HepG2 (cell line): ENCODE measurements around the gene PANK4. TPM values are rescaled to one million over a fixed set of nuclear protein-coding genes. Genes with fewer than 3 reads are reported as not detected.

Experiments
- ATAC-seq: fragments of 200-7000 bp; cut with Tn5 transposase; 3 replicates; pipeline ENCODE4 v1.9.1; 2020; ENCODE audit warnings: mild to moderate bottlenecking, moderate library complexity
- BruUV-seq: library from RNA; stranded (reverse); fragments of 400-500 nt; replicated peaks from 2 replicates; lab custom pipeline; 2021; lab: Mats Ljungman, UMichigan
- CTCF ChIA-PET: fragments of 300-600 bp; formaldehyde crosslinking; extraction: SDS; loops from one replicate; lab custom pipeline; 2021; ENCODE audit warnings: low total read pairs, inconsistent platforms, low intra/inter-chr PET ratio; lab: Yijun Ruan, JAX
- POLR2A ChIA-PET: fragments of 350-600 bp; sonication (Branson Sonifier 250); formaldehyde crosslinking; loops from one replicate; lab custom pipeline; 2020; ENCODE audit warnings: antibody characterized with exemption, inconsistent platforms; lab: Yijun Ruan, JAX
- DNase-seq: peaks from one replicate; pipeline ENCODE4 v3.0.0-alpha.2; 2015; ENCODE audit warnings: low spot score
- FAIRE-seq: peaks from 3 replicates; lab custom pipeline; 2011; peaks lifted over from hg19 to GRCh38; lab: Jason Lieb, UNC
- H2AFZ ChIP-seq: one replicate; pipeline ENCODE4 v1.6.1; 2011; ENCODE audit warnings: low read length, inconsistent platforms
- H3K27ac ChIP-seq: fragments of 300-600 bp; 3 replicates; pipeline ENCODE4 v1.8.0; 2011; ENCODE audit warnings: mixed run types, mild to moderate bottlenecking, mixed read lengths, low read length, inconsistent platforms; ENCODE audit not compliant: insufficient read depth; ENCODE audit errors: extremely low read length
- H3K27me3 ChIP-seq, 2 experiments: fragments of 200-600 bp in 1 of 2; 2 replicates in 1 of 2; 3 replicates in 1 of 2; pipeline versions ENCODE4 v1.6.0 to v1.8.0; 2011; ENCODE audit warnings: low read length in 2 of 2, mild to moderate bottlenecking in 2 of 2, moderate library complexity in 2 of 2, inconsistent platforms in 1 of 2; ENCODE audit not compliant: insufficient read depth in 2 of 2, control insufficient read depth in 1 of 2
- H3K36me3 ChIP-seq, 2 experiments: fragments of 200-600 bp in 1 of 2; replicated peaks in 1 of 2; 2 replicates in 1 of 2; 3 replicates in 1 of 2; pipeline versions ENCODE4 v1.5.1 to v1.8.0; 2011; ENCODE audit warnings: low read length in 2 of 2, inconsistent platforms in 1 of 2; ENCODE audit not compliant: insufficient read depth in 2 of 2, control insufficient read depth in 1 of 2
- H3K4me1 ChIP-seq: 2 replicates; pipeline ENCODE4 v1.5.1; 2012; ENCODE audit warnings: low read length, inconsistent platforms; ENCODE audit not compliant: insufficient read depth
- H3K4me2 ChIP-seq: 2 replicates; pipeline ENCODE4 v1.6.0; 2011; ENCODE audit warnings: low read depth, low read length, inconsistent platforms
- H3K4me3 ChIP-seq, 3 experiments: fragments of 200-600 bp in 1 of 3; sonication (generic), shearing (Covaris generic) in 1 of 3; replicated peaks in 1 of 3; 2 replicates each; pipeline ENCODE4 v1.5.1; 2011 to 2016; ENCODE audit warnings: low read length in 3 of 3, inconsistent platforms in 2 of 3, low read depth in 2 of 3, mild to moderate bottlenecking in 2 of 3, control low read depth in 1 of 3, mixed read lengths in 1 of 3; ENCODE audit not compliant: insufficient read depth in 1 of 3
- H3K79me2 ChIP-seq: one replicate; pipeline ENCODE4 v1.6.1; 2011; ENCODE audit warnings: low read length, inconsistent platforms; ENCODE audit not compliant: insufficient read depth
- H3K9ac ChIP-seq: 2 replicates; pipeline ENCODE4 v1.6.0; 2011; ENCODE audit warnings: mild to moderate bottlenecking, low read depth, low read length, inconsistent platforms; ENCODE audit not compliant: insufficient read depth
- H3K9me3 ChIP-seq: 2 replicates; pipeline ENCODE4 v1.5.1; 2012; ENCODE audit warnings: mild to moderate bottlenecking, low read length
- H4K20me1 ChIP-seq: 2 replicates; pipeline ENCODE4 v1.6.0; 2011; ENCODE audit warnings: inconsistent platforms, mild to moderate bottlenecking, low read length, moderate library complexity; ENCODE audit not compliant: insufficient read depth
- BRF2 ChIP-seq: sonication (generic); formaldehyde crosslinking; IDR thresholded peaks from 2 replicates; pipeline ENCODE4 v1.8.1; 2022; ENCODE audit warnings: mild to moderate bottlenecking, missing genetic modification reagents
- SNAI1 ChIP-seq: sonication (generic); formaldehyde crosslinking; IDR thresholded peaks from 2 replicates; pipeline ENCODE4 v1.5.0; 2020; ENCODE audit warnings: mild to moderate bottlenecking, missing genetic modification reagents, borderline replicate concordance
- ZNF629 ChIP-seq: sonication (generic); formaldehyde crosslinking; conservative IDR thresholded peaks from 2 replicates; pipeline ENCODE4 v1.5.0; 2020; ENCODE audit warnings: missing genetic modification reagents
- ZSCAN21 ChIP-seq: sonication (generic); formaldehyde crosslinking; IDR thresholded peaks from 2 replicates; pipeline ENCODE4 v1.8.0; 2022; ENCODE audit warnings: mild to moderate bottlenecking, missing genetic modification reagents, moderate library complexity, borderline replicate concordance
- WGBS: methylation state at CpG from one replicate; pipeline ENCODE4 v1.1.6; 2017; ENCODE audit warnings: low lambda C conversion rate; 5-methylcytosine and 5-hydroxymethylcytosine counted together
- in situ Hi-C: cut with HindIII; loops from 2 replicates; pipeline ENCODE4 v1.10.0; 2017; ENCODE audit warnings: low pct_unique_long_range_greater_than_20kb; ENCODE audit not compliant: extremely low pct_ligation_motif_present
- intact Hi-C: fragments of 100-400 bp; cut with micrococcal nuclease; formaldehyde crosslinking; loops from one replicate; pipeline ENCODE4 v1.10.0; 2022; ENCODE audit not compliant: unreplicated experiment
- polyA plus RNA-seq, 8 experiments: library from polyadenylated mRNA; depleted of rRNA in 3 of 8; stranded (reverse) in 7 of 8; unstranded in 1 of 8; fragments of >200 nt; fragmentation: Illumina TruSeq in 4 of 8; extraction: Trizol in 4 of 8; gene quantifications; 2 replicates each; pipeline versions ENCODE4 v1.2.1 to v1.2.3, GENCODE V29; 2011 to 2016; ENCODE audit warnings: low read depth in 4 of 8, missing spikeins in 1 of 8, mixed read lengths in 1 of 8; ENCODE audit not compliant: insufficient read depth in 1 of 8
- total RNA-seq, 5 experiments: library from RNA; depleted of rRNA; stranded (reverse); fragments of >200 nt; fragmentation: Illumina TruSeq; extraction: Trizol; gene quantifications; 2 replicates each; pipeline ENCODE4 v1.2.3, GENCODE V29; 2016; ENCODE audit warnings: low read depth in 1 of 5
- TF ChIP-seq, protein P1 (sequence below): sonication (generic); formaldehyde crosslinking; IDR thresholded peaks from 2 replicates; pipeline ENCODE4 v1.5.0; 2020; ENCODE audit warnings: missing genetic modification reagents

Gene PANK4
- total and polyA plus RNA-seq, 2 of the 13 experiments (the other 11 are each of a cell fraction or from before 2014, with no cell fraction given) = 17.4 to 19.3 TPM

DNA sequence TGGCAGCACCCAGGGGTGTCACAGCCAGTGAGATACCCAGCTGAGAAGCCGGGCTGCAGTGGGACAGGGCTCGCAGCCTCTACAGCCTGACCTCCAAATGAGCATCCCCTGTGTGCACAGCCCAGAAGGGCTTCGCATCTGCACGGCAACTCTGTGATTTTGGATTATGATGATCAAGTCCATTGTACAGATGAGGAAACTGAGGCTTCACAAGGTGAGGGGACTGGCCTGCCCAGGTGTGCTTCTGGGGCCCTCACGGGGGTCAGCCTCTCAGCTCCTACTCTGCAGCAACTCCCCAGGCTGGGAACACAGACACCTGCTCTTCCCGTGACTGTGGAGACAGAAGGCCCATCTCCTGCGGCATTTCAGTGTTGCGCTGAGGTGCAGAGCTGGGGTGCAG lies 12.5 kb upstream of the PANK4 start:
- POLR2A ChIA-PET = interaction anchor here (1.1 kb wide), 1 partner anchor 13 kb away, joined by 4 read pairs; the partner anchor contains the start of gene PANK4
- BruUV-seq = no TSS peak
- 60% methylated on average over 1 of the region's 8 CpGs for WGBS

DNA sequence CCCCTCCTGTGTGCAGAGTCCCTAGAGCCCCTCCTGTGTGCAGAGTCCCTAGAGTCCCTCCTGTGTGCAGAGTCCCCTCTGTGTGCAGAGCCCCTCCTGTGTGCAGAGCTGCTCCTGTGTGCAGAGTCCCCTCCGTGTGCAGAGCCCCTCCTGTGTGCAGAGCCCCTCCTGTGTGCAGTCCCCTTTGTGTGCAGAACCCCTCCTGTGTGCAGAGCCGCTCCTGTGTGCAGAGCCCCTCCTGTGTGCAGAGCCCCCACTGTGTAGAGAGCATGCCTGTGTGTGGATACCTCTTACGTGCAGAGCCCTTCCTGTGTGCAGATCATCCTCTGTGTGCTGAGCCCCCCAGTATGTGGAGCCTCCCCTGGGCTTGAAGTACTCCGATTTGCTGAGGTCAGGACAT lies 12.0 kb upstream of the PANK4 start:
- DNase-seq (no peak), ATAC-seq (no peak), FAIRE-seq (no peak)
- Histone ChIP-seq H2AFZ (no peak overlapping the region), H3K4me2 (no peak overlapping the region), H3K9me3 (no peaks in the 10 kb centered on the region), H3K27me3 (peaks cover 13 to 41% of the 10 kb centered on the region in 2 experiments; a peak in 4 of 5 replicates), H3K9ac (no peak overlapping the region), H3K4me3 (no peak overlapping the region), H4K20me1 (no peaks in the 10 kb centered on the region), H3K36me3 (no peaks in the 10 kb centered on the region), H3K27ac (no peak overlapping the region), H3K4me1 (peaks cover 25% of the 10 kb centered on the region), H3K79me2 (no peaks in the 10 kb centered on the region)
- POLR2A ChIA-PET = no interaction called here
- in situ Hi-C loops = no loop called here
- intact Hi-C loops = no loop called here
- BruUV-seq = no TSS peak
- 0% methylated on average over 2 of the region's 4 CpGs for WGBS
- 0 out of 2 replicates have a peak, but pooled peaks have one; percentile 36 for TF ChIP-seq ZSCAN21 (CRISPR knock-in tag)
- TF ChIP-seq SNAI1 (CRISPR knock-in tag) = no peak
- CTCF ChIA-PET = no interaction called here

More for the DNA sequence above, 12.5 kb upstream of the PANK4 start:
- no peak overlapping the region for H3K9ac ChIP-seq
- no peak overlapping the region for H3K4me2 ChIP-seq
- CTCF ChIA-PET = interaction anchor here (1.3 kb wide), 1 partner anchor 10 kb away, joined by 3 read pairs; no protein-coding TSS in a partner anchor
- intact Hi-C loops = no loop called here
- ATAC-seq (no peak), DNase-seq (no peak), FAIRE-seq (no peak)
- no peaks in the 10 kb centered on the region for H3K79me2 ChIP-seq
- H3K4me1 ChIP-seq = peaks cover 29% of the 10 kb centered on the region
- H3K27me3 ChIP-seq = peaks cover 12 to 36% of the 10 kb centered on the region in 2 experiments; a peak in 4 of 5 replicates
- TF ChIP-seq, protein P1, sequence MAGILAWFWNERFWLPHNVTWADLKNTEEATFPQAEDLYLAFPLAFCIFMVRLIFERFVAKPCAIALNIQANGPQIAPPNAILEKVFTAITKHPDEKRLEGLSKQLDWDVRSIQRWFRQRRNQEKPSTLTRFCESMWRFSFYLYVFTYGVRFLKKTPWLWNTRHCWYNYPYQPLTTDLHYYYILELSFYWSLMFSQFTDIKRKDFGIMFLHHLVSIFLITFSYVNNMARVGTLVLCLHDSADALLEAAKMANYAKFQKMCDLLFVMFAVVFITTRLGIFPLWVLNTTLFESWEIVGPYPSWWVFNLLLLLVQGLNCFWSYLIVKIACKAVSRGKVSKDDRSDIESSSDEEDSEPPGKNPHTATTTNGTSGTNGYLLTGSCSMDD = no peak
- TF ChIP-seq ZNF629 (CRISPR knock-in tag) (peak; percentile 81), BRF2 (CRISPR knock-in tag) (no peak)
- no peaks in the 10 kb centered on the region for H3K9me3 ChIP-seq
- in situ Hi-C loops = no loop called here
- H2AFZ ChIP-seq = no peak overlapping the region
- no peaks in the 10 kb centered on the region for H3K36me3 ChIP-seq
- H4K20me1 ChIP-seq = no peaks in the 10 kb centered on the region
- H3K4me3 ChIP-seq = no peak overlapping the region
- no peak overlapping the region for H3K27ac ChIP-seq
